NB4 (cell line): Measurements from ENCODE around the gene MARK3.

Source experiments
- CTCF ChIP-seq: IDR thresholded peaks from one replicate; pipeline ENCODE4 v1.5.1; 2012; ENCODE audit warnings: low read depth, low read length
- MAX ChIP-seq: IDR thresholded peaks from 2 replicates; pipeline ENCODE4 v1.6.1; 2011; ENCODE audit warnings: low read depth, low read length
- MYC ChIP-seq: IDR thresholded peaks from 2 replicates; pipeline ENCODE4 v1.6.1; 2011; ENCODE audit warnings: low read depth, low read length
- POLR2A ChIP-seq: IDR thresholded peaks from 2 replicates; pipeline ENCODE4 v1.6.1; 2011; ENCODE audit warnings: mild to moderate bottlenecking; ENCODE audit not compliant: insufficient read length; ENCODE audit errors: extremely low read depth

- no peak for TF ChIP-seq CTCF
- TF ChIP-seq POLR2A, result no peak
- no peak for TF ChIP-seq MAX
- no peak for TF ChIP-seq MYC
Measured at GRCh38 chr14:103480595-103480994, 95.4 kb downstream of the MARK3 start.
